Stimulated activated CD8-positive, alpha-beta memory T cell treated with anti-CD3 and anti-CD28 coated beads, Interleukin-15, amount 100 ng/mL, for 1 hour (primary cell): ENCODE measurements around the gene LMAN1L.

Experiments used
- DNase-seq: peaks from one replicate; pipeline ENCODE4 v3.0.0-alpha.2; 2020; ENCODE audit warnings: low read depth

LMAN1L gene

DNA sequence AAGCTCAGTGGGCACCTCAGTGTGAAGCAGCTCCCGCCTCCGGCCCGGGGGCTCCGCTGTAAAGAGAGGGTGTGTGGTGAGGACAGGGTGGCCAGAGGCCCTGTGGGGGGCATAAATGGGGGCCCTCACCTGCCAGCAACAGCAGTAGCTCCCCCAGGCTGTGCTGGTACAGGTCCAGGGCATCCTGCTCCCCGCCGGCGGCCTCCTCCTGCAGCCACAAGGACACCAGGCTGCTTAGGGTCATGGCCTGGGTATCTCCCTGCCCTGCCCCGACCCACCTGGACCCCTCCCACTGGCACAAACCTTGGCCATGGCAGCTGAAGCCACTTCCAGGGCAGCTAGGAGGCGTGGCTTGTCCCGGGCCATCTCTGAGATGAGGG, 25.5 kb downstream of the LMAN1L start:
- no peak for DNase-seq

DNA sequence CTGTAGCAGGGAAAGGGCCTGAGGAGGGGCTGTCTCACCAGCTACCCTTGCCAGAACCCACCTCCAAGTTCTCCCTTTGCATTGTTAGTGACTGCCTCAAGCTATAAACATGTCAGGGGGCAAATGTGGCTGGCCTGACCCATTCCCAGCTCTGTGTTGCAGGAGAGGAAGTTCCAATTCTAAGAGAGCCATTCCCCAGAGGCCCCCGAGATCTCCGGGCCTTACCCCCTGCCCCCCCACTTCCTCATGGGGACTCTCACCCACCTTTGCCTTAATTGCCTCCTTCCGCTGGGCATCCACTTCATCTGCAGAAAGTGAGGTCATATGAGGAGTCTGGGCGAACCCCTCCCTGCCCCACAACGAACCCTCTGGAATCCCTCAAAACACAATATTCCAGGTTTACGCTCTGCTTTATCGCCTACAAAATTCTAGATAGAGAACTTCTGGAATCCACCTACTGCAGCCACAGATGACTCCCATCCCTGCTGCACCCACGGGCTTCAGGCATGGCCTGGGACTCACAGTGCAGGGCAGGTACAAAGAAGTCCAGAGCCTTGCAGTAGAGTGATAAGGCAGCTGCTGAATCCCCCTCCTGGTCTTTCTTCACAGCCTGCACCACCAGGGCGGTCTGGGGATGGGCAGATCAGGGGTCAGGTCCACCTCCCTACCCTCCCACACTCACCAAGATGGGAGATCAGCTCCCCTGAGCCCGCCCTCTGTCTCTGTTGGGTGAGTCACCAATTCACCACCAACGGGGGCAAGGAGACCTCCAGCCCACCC, 26.3 kb downstream of the LMAN1L start:
- no peak for DNase-seq

DNA sequence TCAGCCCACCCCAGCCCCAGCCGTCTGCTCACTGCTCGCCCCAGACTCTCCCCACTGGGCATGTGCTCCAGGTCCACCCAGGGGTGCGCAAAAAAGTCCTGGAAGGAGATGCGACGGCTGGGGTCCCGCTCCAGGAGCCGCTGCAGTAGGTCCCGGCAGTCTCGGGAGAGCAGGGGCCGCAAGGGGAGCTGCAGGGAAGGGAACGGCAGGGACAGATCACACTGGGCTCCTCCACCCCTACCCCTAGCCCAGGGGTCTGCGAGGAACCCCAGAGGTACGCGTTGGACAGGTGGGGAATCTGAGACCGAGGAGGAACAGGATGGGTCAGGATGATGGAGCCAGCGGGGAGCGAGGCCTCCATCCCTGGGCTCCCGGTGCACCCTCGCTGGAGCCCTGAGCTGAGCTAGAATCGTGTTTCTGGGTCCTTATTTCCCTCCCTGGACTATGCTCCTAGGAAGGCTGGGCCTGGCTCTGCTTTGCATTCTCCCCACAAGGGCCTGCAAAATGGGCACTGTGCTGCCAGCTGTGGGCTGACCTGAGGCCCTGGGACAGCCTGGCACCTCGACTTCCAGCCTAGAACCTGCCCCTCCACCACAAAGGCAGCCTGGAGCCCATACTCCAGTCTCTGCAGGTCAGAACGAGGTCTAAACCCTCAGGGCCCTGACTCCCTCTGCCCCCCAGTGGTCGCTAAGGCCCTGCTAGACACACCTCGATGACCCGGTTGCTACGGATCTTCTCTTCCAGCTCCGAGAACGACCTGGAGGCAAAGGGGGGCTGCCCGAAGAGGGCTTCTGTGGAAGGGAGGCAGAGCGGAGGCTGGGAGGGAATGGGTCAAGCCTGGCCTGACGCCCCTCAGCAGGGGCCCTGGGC, 27.1 kb downstream of the LMAN1L start:
- no peak for DNase-seq

DNA sequence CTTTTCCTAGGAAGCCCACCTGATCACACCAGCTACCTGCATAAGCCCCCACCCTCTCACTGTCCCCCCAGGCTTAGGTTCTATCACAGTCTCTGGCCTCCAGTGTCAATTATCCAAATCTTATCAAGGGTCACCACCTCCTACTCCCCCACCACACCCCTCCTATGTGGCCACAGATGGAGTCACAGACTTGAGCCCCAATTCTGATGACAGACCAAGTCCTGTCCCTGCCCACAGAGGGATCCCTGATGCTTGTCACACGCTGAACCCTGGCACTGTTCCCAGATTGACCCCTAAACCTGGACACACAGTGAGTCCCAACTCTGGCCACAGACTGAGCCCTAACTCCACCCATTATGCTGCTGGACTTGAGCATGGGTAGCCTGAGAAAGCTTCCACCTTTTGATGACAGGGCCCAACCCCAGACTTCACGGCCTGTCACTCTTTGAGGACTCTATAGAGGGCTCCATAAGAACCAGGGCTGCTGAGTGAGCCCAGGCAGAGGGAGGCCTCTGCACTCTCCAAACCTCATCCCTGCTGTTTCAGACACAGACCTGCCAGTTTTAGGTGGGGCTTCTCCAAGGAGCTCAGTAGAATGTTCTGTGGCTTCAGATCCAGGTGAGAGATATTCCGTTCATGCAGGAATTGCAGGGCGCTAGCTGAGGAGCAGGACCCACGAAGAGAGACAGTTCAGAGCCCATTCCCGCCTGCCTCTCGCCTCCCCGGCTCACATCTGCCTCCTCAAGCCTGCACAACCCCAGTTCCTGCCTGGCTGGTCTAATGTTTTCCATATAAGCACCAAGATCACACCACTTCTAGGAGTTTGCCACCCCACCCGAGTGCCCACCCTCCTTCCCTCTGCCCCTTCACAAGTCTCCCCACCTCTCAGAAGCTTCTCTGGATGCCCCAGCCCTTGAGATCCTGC, 28.5 kb downstream of the LMAN1L start:
- no peak for DNase-seq

DNA sequence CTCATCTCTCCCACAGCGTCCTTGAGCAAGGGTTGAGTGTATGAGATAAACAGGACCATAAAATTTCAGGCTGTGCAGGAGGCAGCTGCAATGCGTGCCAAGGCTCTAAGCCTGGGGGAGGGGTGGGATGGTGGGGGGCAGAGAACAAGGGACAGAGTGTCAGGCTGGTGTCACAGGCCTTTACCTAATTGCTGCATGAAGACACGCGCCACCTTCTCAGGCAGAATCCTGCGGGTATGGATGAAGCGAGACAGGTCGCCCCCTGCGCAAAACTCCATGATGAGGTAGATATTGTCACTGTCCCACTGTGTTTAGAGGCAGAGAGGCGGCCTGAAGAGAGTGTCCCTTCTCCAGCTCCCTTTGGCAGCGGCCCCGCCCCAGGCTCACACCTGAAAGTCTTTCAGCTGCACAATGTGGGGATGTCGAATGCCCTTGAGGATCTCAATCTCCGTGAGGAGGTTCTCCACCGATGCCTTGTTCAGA, 29.3 kb downstream of the LMAN1L start:
- no peak for DNase-seq

DNA sequence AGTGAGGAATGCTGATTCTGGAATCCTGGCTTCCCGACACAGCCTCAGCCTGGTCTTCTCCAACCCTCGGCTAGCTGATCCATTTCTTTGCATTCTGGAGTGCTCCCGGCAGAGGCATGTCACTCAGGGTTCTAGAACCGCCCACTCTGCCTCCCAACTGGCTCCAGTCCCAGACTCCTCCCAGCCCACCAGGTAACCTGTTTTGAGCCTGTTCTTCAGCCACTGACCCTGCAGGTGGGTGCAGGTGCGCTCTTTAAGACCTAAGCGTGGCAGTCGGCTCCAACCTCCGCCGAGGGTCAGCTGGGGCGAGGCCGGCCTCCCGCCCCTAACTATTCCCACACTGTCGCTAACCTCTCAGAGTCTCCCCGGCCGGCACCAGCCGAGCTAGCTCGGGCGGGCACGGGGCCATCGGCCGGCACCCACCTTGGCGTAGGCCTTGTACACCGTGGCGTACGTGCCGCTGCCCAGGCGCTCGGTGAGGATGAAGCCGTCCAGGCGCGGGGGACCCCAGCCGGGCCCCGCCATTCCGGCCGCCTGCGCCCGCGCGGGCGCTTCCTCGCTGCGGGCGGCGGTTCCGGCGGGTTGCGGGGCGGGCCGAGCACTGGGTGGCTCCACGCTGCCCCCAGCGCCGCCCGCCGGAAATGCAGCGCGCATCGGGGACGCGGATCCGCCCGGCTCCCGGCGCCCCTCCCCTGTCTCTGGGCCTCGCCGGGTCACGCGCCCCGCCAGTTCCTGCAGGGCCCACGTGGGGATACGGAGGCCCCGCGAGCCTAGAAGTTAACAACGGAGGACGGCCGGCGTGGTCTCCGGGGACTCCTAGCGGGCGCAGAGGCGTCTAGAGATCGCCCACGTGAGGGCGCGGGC, 30.2 kb downstream of the LMAN1L start, which contains the start of gene ULK3:
Gene ULK3 (minus strand): TSS at position 576 of the 864 bp plus-strand sequence. CDS start 51 bp downstream, at position 525.
- peak; percentile 76 for DNase-seq

DNA sequence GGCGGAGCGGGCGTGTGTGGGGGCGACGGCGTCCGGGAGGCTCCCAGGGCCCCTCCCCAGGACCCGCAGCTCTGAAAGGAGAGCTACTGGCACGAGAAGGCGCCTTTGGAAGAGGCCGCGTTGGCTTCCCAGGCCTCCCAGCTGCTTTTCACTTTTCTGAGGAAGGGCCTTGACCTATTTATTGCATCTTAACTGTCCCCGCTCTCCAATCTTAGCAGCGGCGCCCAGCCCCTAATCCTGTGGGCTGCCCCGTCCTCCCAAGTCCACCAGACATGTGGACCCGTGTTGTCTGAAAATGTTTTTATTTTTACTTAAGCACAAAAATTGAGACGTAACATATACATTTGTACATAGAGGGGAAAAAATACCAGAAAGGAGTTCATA, 30.8 kb downstream of the LMAN1L start:
- no peak for DNase-seq

DNA sequence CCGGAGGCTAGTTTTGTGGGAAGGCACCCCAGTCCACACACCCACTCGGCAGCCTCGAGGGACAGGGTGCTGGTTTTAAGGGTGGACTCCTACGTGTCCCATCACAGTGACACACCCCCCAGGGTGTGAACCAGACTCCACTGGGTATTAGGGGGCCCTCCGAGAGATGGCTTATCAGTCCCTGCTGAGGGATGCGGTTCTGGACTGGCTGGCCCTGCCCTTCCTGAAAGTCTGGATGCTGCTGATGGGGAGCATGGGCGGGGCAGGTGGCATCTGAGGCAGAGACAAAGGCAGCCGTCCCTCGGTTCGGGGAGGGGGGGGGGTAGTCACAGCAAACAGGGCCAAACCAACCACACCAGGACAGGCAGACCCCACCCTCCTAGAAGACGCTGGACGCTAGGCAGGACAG, 31.3 kb downstream of the LMAN1L start:
- DNase-seq = no peak

DNA sequence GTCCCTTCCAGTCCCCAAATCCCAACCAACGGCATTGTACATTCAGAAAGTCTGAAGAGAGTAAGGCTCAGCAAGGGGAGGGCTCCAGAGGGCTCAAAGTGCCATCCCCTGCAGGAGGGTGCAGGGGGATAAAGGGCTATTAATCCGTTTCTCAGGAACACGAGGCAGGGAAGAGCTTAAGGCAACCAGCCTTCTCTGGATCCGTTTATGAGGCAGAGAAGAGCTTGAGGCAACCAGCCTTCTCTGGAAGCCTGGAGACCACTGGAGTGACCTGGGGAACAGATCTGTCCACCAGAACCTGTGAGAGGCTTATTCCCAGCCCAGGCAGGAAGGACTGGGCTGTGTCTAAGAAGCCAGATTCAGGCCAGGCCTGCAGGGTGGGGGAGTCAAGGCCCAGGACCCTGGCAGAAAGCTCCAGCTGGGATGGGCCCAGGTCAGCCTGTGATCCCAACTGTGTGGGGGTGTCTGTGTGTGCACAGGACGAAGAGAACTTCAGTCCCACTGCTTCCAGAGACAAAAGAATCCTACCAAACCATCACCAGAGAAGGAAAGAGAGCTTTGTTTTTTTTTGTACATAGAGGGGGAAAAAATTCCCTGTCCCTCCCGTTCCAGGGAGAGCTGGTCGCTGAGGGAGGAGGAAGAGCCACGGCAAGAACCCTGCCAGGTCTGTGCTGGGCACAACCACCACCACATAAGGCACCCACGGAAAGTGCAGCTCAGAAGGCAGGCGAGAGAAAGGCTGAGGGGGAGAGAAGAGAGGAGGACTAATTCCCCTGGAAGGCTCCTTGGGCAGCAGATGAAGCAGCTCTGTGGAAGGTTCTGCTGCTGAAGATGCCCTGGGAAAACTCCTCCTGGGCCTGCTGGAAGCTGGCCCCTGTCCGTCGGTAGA, 31.9 kb downstream of the LMAN1L start:
- no peak for DNase-seq

DNA sequence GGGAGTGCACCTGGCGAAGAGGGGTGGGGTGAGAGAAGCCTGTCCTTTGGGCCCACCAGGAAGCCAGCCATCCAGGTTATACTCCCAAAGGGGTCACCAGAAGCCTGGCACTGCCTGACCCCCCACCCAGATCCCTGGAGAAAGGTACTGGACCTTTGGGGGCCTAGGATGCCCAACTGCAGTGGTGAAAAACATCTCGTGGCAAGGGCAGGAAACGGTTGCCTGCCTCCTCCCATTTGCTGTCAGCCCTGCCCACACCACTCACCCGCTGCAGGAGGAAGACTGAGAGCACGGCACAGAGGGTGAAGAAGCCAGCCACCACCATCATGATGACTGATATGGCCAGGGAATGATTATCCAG, 32.6 kb downstream of the LMAN1L start:
- DNase-seq = peak; percentile 22

DNA sequence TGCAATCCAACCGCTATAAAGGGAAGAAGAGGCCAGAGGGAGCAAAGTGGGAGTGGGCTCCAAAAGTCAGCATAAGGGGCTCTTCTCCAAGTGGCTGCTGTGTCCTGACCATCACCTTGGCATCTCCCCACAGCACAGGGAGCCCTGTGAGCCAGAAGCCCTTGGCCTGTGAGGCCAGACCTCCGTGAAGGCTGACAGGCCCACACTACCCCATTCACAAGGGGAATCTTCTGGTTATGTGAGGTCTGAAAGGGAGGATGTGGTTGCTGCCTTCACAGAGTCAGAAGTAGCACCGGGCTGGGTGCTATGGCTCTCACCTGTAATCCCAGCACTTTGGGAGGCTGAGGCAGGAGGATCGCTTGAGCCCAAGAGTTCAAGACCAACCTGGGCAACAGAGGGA, 32.9 kb downstream of the LMAN1L start:
- DNase-seq = no peak

DNA sequence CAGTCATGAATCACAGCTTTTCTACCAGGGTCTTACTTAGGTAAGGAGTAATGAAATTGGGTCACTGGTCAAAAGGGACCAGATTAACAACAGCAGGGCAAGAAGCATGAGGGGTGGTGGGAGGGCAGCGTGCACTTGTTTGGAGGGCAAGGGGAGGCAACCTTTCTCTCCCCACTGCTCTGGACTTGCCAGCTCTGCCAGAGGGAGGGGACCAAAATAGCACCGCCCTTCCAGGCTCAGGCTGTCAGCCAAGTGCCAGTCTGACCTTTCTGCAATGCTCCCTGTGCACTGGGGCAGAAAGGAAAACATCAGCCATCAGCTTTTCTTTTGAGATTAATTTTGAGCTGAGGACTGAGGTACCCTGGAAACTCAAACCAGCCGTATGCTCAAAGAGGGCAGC, 34.8 kb downstream of the LMAN1L start:
- DNase-seq = no peak

DNA sequence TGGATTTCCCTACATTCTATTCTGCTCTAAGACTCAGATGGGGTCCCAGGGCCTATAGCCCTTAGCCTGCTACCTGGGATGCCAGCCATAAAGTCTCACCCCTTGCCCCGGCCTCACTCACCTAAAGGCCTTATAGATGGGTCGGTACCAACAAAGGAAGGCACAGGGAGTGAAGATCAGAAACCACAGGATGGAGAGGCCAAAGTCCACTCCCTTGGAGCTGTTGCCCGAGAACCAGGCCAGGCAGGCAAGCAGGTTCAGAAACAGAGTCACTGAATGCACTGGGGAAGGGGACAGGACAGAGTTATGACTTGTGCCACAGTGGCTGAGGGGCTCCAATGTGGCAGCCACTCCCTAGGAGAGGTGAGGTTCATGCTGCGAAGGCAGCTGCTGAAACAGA, 37.8 kb downstream of the LMAN1L start:
- DNase-seq = no peak

DNA sequence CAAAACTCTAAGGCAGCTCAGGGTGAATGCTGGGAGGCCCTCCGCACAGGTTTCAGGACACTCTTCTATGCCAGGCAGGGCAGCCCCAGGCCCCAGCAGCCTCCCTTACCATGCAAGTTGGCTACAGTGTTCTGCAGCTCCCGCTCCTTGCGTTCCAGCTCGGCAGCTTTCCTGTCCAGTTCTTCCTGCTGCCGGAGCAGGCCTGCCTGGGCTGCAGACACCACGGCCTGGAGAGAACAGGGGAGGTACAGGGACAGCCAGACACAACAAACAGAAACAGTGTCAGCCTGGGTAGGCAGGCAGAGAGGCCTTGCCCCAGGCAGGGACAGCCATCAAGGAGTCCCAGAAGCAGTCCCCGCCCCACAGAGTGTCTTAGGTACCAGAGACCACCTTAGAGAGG, 39.3 kb downstream of the LMAN1L start:
- DNase-seq = no peak

DNA sequence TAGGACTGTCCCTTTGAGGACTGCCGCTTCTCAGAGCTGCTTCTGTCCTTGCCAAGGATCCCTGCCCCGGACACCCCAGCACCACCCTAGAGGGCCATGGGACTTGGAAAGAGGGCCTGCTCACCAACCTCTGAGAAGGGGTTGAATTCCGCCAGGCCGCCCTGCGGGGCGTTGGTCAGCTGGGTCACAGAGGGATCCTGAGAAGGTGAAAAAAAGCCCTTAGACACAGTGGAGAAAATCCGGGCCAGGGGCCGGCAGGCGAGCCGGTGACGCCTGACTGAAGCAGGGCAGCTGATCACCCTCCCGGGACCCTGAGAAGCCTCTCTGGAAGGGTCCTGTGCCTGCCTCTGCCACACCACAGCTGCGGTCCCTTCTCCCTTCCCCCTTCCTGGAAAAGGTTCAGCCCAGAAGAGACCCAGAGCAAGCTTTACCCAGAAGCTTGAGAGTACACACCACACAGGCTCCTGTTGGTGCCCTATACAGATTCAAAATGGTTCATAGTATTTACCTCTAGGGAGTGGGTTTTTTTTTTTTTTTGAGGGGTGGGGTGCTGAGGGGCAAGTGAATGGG, 41.9 kb downstream of the LMAN1L start:
- no peak for DNase-seq

DNA sequence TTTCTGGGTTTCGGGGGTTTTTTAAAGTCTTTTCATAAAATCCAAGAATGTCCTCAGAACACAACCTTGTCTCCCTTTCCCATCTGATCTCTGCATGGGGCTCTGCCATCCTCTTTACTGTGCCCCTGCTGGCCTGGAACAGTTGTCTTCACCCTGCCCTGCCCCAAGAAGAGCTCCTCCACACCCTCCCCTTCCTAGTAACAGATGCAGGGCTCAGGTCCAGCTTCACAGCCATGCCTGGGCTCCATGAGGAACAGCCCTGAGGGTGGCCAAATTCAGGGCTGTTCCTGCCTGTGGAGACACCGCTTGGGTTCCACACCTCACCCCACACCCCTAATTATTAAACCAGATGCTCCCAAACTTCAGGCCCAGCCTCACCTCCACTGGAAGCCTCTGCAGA, 43.2 kb downstream of the LMAN1L start:
- no peak for DNase-seq

DNA sequence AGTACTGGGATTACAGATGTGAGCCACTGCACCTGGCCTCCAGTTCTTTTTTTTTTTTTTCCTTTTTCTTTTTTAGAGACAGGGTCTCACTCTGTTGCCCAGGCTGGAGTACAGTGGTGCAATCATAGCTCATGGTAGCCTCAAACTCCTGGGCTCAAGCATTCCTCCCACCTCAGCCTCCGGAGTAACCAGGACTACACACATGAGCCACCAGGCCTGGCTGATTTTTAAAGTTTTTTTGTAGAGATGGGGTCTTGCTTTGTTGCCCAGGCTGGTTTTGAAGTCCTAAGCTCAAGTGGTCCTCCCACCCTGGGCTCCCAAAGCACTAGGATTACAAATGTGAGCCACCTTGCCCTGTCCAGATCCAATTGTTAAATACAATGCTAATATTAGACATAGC, 43.9 kb downstream of the LMAN1L start:
- no peak for DNase-seq

DNA sequence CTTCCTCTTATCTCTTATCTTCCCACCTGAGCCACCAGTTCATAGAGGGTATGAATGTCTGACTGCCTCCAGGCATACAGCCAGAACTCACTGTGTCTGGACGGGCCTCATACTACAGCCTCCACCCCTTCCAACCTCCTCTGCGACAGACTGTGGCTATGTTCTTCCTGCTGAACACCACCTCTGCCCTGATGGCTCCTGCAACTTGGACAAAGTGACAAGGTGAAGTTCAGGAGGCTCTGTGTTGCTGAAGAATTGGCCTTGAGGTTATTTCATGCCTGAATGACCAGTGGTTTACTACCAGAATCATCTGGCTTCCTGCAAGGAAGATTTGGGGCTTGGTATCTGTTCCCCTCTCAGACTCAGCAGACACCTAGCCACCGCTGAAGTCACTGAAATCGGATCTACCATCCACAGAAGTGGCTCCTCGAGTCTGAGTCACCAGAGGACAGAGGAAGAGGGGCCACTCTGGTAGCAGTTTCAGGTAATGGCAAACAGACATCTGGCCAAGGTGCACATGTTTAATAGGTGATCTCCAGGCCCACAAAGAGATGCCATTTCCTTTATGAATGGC, 44.5 kb downstream of the LMAN1L start:
- no peak for DNase-seq

DNA sequence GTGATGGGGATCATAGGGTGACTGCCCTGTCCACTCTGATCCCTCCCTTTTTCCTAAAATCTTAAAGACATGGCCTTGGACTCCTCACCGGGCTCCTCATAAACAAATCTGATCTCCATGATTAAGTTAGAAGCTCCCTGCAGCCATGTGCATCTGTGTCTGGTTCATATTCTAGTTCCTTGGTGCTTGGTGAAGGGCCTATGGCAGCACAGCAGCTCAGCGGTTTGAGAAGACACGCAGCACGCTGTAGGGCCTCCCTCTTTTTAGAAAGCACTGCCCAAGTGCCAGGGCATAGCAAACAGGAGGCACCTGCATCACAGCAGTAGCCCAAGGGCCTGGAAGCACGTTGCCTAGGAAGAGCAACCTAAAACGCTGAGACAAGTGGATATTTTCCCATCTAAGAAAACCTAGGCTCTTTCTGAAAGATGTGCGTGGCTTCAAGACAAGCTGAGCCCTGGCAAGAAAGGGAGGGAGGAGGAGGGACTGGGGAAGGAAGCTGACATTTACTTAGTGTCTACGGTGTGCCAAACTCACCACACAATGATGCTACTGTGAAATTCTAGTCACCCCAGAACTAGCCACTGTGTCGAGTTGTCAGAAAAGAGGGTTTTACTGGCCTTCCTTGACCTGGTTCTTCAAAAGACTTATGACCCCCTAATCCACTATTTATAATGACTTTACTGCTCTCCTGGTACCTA, 45.2 kb downstream of the LMAN1L start:
- DNase-seq = no peak
